ENCODE data around the gene SUMO4.

DNA sequence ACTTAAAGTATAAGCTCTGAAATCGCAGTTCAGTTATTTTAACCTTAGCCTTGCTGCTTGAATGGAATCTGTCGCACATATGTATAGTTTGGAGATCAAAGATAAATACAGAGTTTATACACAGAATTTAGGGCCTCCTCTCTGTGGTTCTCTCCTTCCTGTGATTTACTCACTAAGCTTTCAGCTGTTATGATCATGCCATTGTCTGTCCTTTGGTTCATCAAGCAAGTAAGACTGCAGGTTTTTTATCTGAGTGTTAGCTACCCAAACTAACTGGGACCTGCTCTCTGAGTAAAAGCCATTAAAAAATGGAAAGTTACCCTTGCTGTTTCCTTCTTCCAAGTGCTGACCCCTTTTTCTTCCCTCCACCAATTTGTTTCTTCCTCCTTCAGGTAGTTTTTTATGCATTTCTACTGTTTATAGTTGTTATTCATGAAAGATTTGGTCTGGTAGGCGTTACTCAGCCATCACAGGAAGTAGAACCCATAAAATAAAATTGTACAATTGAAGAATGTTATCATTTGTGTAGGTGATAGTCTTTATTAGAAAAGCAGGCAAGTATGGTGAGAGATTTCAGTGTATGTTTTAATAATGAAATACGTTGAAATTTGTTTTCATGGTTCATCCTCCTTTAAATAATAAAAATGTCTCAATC, 33.7 kb upstream of the SUMO4 start:
- TF ChIP-seq, protein P1, sequence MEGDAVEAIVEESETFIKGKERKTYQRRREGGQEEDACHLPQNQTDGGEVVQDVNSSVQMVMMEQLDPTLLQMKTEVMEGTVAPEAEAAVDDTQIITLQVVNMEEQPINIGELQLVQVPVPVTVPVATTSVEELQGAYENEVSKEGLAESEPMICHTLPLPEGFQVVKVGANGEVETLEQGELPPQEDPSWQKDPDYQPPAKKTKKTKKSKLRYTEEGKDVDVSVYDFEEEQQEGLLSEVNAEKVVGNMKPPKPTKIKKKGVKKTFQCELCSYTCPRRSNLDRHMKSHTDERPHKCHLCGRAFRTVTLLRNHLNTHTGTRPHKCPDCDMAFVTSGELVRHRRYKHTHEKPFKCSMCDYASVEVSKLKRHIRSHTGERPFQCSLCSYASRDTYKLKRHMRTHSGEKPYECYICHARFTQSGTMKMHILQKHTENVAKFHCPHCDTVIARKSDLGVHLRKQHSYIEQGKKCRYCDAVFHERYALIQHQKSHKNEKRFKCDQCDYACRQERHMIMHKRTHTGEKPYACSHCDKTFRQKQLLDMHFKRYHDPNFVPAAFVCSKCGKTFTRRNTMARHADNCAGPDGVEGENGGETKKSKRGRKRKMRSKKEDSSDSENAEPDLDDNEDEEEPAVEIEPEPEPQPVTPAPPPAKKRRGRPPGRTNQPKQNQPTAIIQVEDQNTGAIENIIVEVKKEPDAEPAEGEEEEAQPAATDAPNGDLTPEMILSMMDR (conservative IDR thresholded peaks at IDR 0.05 in 1 of 2, IDR thresholded peaks at IDR 0.05 in 1 of 2; ENCODE audit: low read depth in 1 of 2, low read length in 2 of 2) = no peak
- no peak for TF ChIP-seq EZH2 (IDR thresholded peaks at IDR 0.05; ENCODE audit: low read length, missing control alignments)
